ENCODE results near the gene HNRNPC. TPM values are rescaled to one million over a fixed set of nuclear protein-coding genes. Genes with fewer than 3 reads are reported as not detected.
"Not testable (repeated sequence)": the region's sequence is repeated elsewhere in the genome, so short reads cannot be mapped to it uniquely, and the experiment has no call there.

Gene HNRNPC
- total and polyA plus RNA-seq, 2 of the 8 experiments (the other 6 are each of a cell fraction or from before 2014, with no cell fraction given) = 781 to 1,207 TPM

GRCh38 chr14:21165670-21166069, 103.6 kb downstream of the HNRNPC start:
- not testable (repeated sequence) for H2AFZ ChIP-seq (ENCODE audit: low read length); H3K4me2 ChIP-seq (ENCODE audit: insufficient read depth in 1 of 2, low read depth in 2 of 2, low read length in 2 of 2); H2AK5ac ChIP-seq (ENCODE audit: low read depth, low read length); H3K9me3 ChIP-seq (ENCODE audit: insufficient read depth in 2 of 2, low read depth in 1 of 2, low read length in 1 of 2); H3K27me3 ChIP-seq (replicated peaks in 1 of 4; ENCODE audit: control insufficient read depth in 3 of 4, extremely low read depth in 1 of 4, insufficient read depth in 3 of 4, low read length in 3 of 4); H4K91ac ChIP-seq (replicated peaks; ENCODE audit: insufficient read length, low read length); H3K4me1 ChIP-seq (replicated peaks in 1 of 4; ENCODE audit: control insufficient read depth in 3 of 4, insufficient read depth in 4 of 4, low read length in 3 of 4); H3K14ac ChIP-seq (ENCODE audit: insufficient read length); H3K23me2 ChIP-seq (ENCODE audit: low read depth, low read length); H3K23ac ChIP-seq (ENCODE audit: insufficient read length); H3K79me1 ChIP-seq (ENCODE audit: low read depth, low read length); H2BK20ac ChIP-seq (ENCODE audit: low read length); H3K18ac ChIP-seq (ENCODE audit: extremely low read depth, low read length); H2BK15ac ChIP-seq (ENCODE audit: low read length); FAIRE-seq; H2BK5ac ChIP-seq (ENCODE audit: low read depth, low read length); H3K4me3 ChIP-seq (ENCODE audit: extremely low read depth in 1 of 4, insufficient read depth in 2 of 4, low read depth in 3 of 4, low read length in 4 of 4); H3K36me3 ChIP-seq (ENCODE audit: control insufficient read depth in 2 of 4, insufficient read depth in 4 of 4, low read length in 3 of 4); DNase-seq (ENCODE audit: low read depth in 1 of 2, low spot score in 2 of 2); H2BK120ac ChIP-seq (replicated peaks; ENCODE audit: low read depth, low read length); H2BK12ac ChIP-seq (ENCODE audit: low read depth, low read length); H4K8ac ChIP-seq (ENCODE audit: extremely low read depth, insufficient read depth, low read length); H4K20me1 ChIP-seq (replicated peaks in 1 of 2; ENCODE audit: control insufficient read depth in 1 of 2, insufficient read depth in 2 of 2, low read length in 2 of 2); H3K56ac ChIP-seq (replicated peaks; ENCODE audit: insufficient read length, low read depth, low read length); H3K4ac ChIP-seq (replicated peaks; ENCODE audit: insufficient read length, low read depth, low read length); H3K9ac ChIP-seq (replicated peaks in 1 of 4; ENCODE audit: extremely low read depth in 1 of 4, low read depth in 3 of 4, low read length in 3 of 4); H3K27ac ChIP-seq (ENCODE audit: low read depth, low read length); H4K5ac ChIP-seq (ENCODE audit: insufficient read length, low read depth, low read length); H3K79me2 ChIP-seq (ENCODE audit: control insufficient read depth in 1 of 2, insufficient read depth in 2 of 2, low read length in 2 of 2)
- WGBS, 2 experiments (ENCODE audit: extremely low coverage in 1 of 2, insufficient coverage in 1 of 2, insufficient read length in 1 of 2, insufficient replicate concordance in 2 of 2, low coverage in 1 of 2, low lambda C conversion rate in 2 of 2, missing lambda C conversion rate in 1 of 2) = 78% methylated on average over 1 of the region's 1 CpG; no CpG with 5 or more reads in 1 of the 2 experiments
- ChIA-PET CTCF (ENCODE audit: partially characterized antibody) (interaction anchor here (1.0 to 1.8 kb wide), 2 partner anchors 9 to 61 kb away, joined by 4 to 6 read pairs; no protein-coding TSS in a partner anchor), POLR2A (ENCODE audit: partially characterized antibody) (interaction anchor here (0.7 to 1.0 kb wide), 2 partner anchors 32 to 38 kb away, joined by 3 read pairs; no protein-coding TSS in a partner anchor)

- H4K5ac ChIP-seq (ENCODE audit: insufficient read length, low read depth, low read length); H2BK12ac ChIP-seq (ENCODE audit: low read depth, low read length); DNase-seq (ENCODE audit: low read depth in 1 of 2, low spot score in 2 of 2); H2AK5ac ChIP-seq (ENCODE audit: low read depth, low read length); H2BK20ac ChIP-seq (ENCODE audit: low read length); H4K20me1 ChIP-seq (replicated peaks in 1 of 2; ENCODE audit: control insufficient read depth in 1 of 2, insufficient read depth in 2 of 2, low read length in 2 of 2); H3K23me2 ChIP-seq (ENCODE audit: low read depth, low read length); H3K18ac ChIP-seq (ENCODE audit: extremely low read depth, low read length); H3K27me3 ChIP-seq (replicated peaks in 1 of 4; ENCODE audit: control insufficient read depth in 3 of 4, extremely low read depth in 1 of 4, insufficient read depth in 3 of 4, low read length in 3 of 4); H3K36me3 ChIP-seq (ENCODE audit: control insufficient read depth in 2 of 4, insufficient read depth in 4 of 4, low read length in 3 of 4); H3K14ac ChIP-seq (ENCODE audit: insufficient read length); H3K27ac ChIP-seq (ENCODE audit: low read depth, low read length); H3K9me3 ChIP-seq (ENCODE audit: insufficient read depth in 2 of 2, low read depth in 1 of 2, low read length in 1 of 2); H3K79me1 ChIP-seq (ENCODE audit: low read depth, low read length); H2BK15ac ChIP-seq (ENCODE audit: low read length); FAIRE-seq; H2BK5ac ChIP-seq (ENCODE audit: low read depth, low read length); H2AFZ ChIP-seq (ENCODE audit: low read length); H3K4me1 ChIP-seq (replicated peaks in 1 of 4; ENCODE audit: control insufficient read depth in 3 of 4, insufficient read depth in 4 of 4, low read length in 3 of 4); H4K8ac ChIP-seq (ENCODE audit: extremely low read depth, insufficient read depth, low read length); H3K23ac ChIP-seq (ENCODE audit: insufficient read length); H3K4ac ChIP-seq (replicated peaks; ENCODE audit: insufficient read length, low read depth, low read length); H3K9ac ChIP-seq (replicated peaks in 1 of 4; ENCODE audit: extremely low read depth in 1 of 4, low read depth in 3 of 4, low read length in 3 of 4); H3K4me3 ChIP-seq (ENCODE audit: extremely low read depth in 1 of 4, insufficient read depth in 2 of 4, low read depth in 3 of 4, low read length in 4 of 4); H3K56ac ChIP-seq (replicated peaks; ENCODE audit: insufficient read length, low read depth, low read length); H3K79me2 ChIP-seq (ENCODE audit: control insufficient read depth in 1 of 2, insufficient read depth in 2 of 2, low read length in 2 of 2); H3K4me2 ChIP-seq (ENCODE audit: insufficient read depth in 1 of 2, low read depth in 2 of 2, low read length in 2 of 2); H4K91ac ChIP-seq (replicated peaks; ENCODE audit: insufficient read length, low read length); H2BK120ac ChIP-seq (replicated peaks; ENCODE audit: low read depth, low read length): not testable (repeated sequence)
- ChIA-PET POLR2A (ENCODE audit: partially characterized antibody) (interaction anchor here (1.0 kb wide), 1 partner anchor 32 kb away, joined by 3 read pairs; no protein-coding TSS in a partner anchor), CTCF (ENCODE audit: partially characterized antibody) (interaction anchor here (1.0 to 1.8 kb wide), 2 partner anchors 10 to 61 kb away, joined by 4 to 6 read pairs; no protein-coding TSS in a partner anchor)
- 78% methylated on average over 7 of the region's 7 CpGs; no CpG with 5 or more reads in 1 of the 2 experiments for WGBS, 2 experiments (ENCODE audit: extremely low coverage in 1 of 2, insufficient coverage in 1 of 2, insufficient read length in 1 of 2, insufficient replicate concordance in 2 of 2, low coverage in 1 of 2, low lambda C conversion rate in 2 of 2, missing lambda C conversion rate in 1 of 2)
These were observed 104.1 kb downstream of the HNRNPC start for GRCh38 chr14:21165002-21165605.

Measured in H1 (cell line).